ENCODE results near the gene SYTL5. TPM values are rescaled to one million over a fixed set of nuclear protein-coding genes. Genes with fewer than 3 reads are reported as not detected.
"Not testable (repeated sequence)": the region's sequence is repeated elsewhere in the genome, so short reads cannot be mapped to it uniquely, and the experiment has no call there.

SYTL5 gene
- total RNA-seq, 1 donor from 2014 or later, result 0.46 TPM

DNA sequence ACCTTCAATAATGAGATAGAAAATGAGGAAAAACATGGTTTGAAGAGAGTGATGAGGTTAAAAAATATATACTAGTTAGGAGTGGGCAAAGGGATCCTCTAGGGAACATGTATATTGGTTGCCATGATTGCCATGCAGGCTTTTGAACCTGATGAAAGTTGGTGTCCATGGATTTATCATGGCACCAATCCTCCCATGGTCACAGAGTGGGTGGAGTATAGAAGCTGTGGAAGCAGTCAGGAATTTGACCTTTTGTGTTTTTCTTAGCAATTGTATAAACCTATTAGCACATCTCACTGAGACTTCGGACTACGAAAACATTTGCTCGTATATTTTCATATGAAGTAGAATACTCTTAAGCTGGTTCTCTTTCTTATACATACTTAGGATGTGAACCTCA lies 30.9 kb upstream of the SYTL5 start:
- Histone ChIP-seq H3K4me1 (no peaks in the 10 kb centered on the region), H3K4me3 (no peak overlapping the region), H3K27ac (no peak overlapping the region), H3K27me3 (no peaks in the 10 kb centered on the region), H3K9me3 (no peaks in the 10 kb centered on the region), H3K36me3 (no peaks in the 10 kb centered on the region)
- ATAC-seq, result no peak
- no peak for TF ChIP-seq CTCF (IDR thresholded peaks at IDR 0.05)
- no peak for DNase-seq
- intact Hi-C loops (cut with DNase I), result no loop called here

DNA sequence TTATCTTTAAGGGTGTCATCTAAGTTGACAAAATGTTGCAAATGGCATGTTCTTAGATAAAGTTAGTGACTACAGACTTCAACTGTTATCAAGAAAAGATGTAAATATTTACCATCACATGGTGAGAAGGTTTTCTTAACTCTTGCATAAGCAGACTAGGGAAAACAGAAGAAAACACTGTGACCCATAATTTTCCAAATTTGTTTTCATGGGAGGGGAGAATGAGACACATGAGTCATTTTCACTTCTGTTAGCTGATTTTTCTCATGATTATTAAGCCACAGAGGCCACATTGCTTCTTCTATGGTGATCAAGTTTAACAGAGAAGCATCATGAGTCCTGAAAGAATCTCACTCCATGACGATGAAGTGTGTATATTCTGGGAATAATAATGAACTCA lies 30.2 kb upstream of the SYTL5 start:
- Histone ChIP-seq H3K4me3 (no peak overlapping the region), H3K36me3 (no peaks in the 10 kb centered on the region), H3K27me3 (no peaks in the 10 kb centered on the region), H3K27ac (no peak overlapping the region), H3K9me3 (no peaks in the 10 kb centered on the region), H3K4me1 (no peaks in the 10 kb centered on the region)
- DNase-seq, result no peak
- TF ChIP-seq CTCF (IDR thresholded peaks at IDR 0.05), result no peak
- intact Hi-C loops (cut with DNase I), result no loop called here
- ATAC-seq, result no peak

- Histone ChIP-seq H3K9me3 (no peaks in the 10 kb centered on the region), H3K4me3 (no peak overlapping the region), H3K27ac (no peak overlapping the region), H3K27me3 (no peaks in the 10 kb centered on the region), H3K4me1 (no peaks in the 10 kb centered on the region), H3K36me3 (no peaks in the 10 kb centered on the region)
- TF ChIP-seq CTCF (IDR thresholded peaks at IDR 0.05), result no peak
- intact Hi-C loops (cut with DNase I), result no loop called here
- DNase-seq, result no peak
- ATAC-seq, result no peak
Observed at GRCh38 chrX:37984880-37985279, 21.5 kb upstream of the SYTL5 start.

DNA sequence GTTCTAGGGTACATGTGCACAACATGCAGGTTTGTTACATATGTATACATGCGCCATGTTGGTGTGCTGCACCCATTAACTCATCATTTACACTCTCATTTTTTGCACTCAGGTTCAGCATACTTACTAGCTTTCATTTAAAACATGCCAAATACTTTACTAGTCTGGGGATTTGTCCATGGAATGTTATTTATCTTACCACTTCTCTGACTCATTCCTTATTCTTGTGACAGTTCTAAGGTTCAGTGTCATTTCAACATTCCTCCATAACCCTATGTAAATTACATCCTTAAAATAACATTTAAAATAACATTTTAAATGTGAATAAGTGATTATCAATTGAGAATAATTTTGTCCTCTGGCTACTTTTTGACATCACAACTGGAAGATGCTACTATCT lies 19.5 kb upstream of the SYTL5 start:
- no peaks in the 10 kb centered on the region for H3K36me3 ChIP-seq
- H3K4me1 ChIP-seq, result no peaks in the 10 kb centered on the region
- DNase-seq (no peak), ATAC-seq (no peak)
- H3K9me3 ChIP-seq, result no peaks in the 10 kb centered on the region
- TF ChIP-seq CTCF (IDR thresholded peaks at IDR 0.05), result no peak
- no peak overlapping the region for H3K4me3 ChIP-seq
- H3K27me3 ChIP-seq, result no peaks in the 10 kb centered on the region
- no peak overlapping the region for H3K27ac ChIP-seq
- intact Hi-C loops (cut with DNase I), result no loop called here

- Histone ChIP-seq H3K27ac (no peak overlapping the region), H3K27me3 (no peaks in the 10 kb centered on the region), H3K4me3 (no peak overlapping the region), H3K36me3 (no peaks in the 10 kb centered on the region), H3K9me3 (no peaks in the 10 kb centered on the region), H3K4me1 (no peaks in the 10 kb centered on the region)
- intact Hi-C loops (cut with DNase I), result no loop called here
- ATAC-seq (no peak), DNase-seq (no peak)
- no peak for TF ChIP-seq CTCF (IDR thresholded peaks at IDR 0.05)
Observed at GRCh38 chrX:37989304-37989703, 17.0 kb upstream of the SYTL5 start.

DNA sequence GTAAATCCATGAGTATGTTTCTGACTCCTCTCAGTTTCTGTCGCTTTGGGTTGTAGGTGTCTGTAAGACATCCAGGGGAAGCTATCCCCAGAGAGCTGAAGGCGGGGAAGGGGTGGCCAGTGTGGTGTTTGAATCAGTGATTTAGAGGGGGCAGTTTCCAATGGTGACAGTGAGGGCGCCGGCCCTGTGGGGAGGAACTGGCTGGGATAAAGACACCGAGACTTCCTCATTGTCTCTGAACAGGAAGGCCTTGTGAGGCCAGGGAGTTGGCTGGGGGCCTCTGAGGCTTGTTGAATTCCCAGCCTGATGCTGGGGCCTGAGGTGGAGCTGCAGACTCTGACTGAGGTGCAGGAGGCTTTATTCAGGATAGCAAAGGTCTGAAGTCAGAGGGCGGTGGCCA lies 15.1 kb upstream of the SYTL5 start:
- H3K27ac ChIP-seq; H3K27me3 ChIP-seq; H3K4me3 ChIP-seq; DNase-seq; H3K9me3 ChIP-seq; intact Hi-C loops (cut with DNase I); H3K36me3 ChIP-seq; H3K4me1 ChIP-seq; ATAC-seq: not testable (repeated sequence)

Measured in upper lobe of right lung (tissue), 1 donor.